Spleen (tissue), 11 donors: ENCODE measurements around the gene SOX5. TPM values are rescaled to one million over a fixed set of nuclear protein-coding genes. Genes with fewer than 3 reads are reported as not detected.

Experiments used
- DNase-seq: peaks from one replicate; pipeline ENCODE4 v3.0.0-alpha.2; 2020
- H3K27ac ChIP-seq, 8 donors: fragments of 200-600 bp; sonication (generic) in 7 of 8; 1 replicate in 4 of 8; 2 replicates in 4 of 8; pipeline versions ENCODE4 v1.5.0 to v1.8.0; 2016 to 2021; ENCODE audit warnings: inconsistent platforms in 4 of 8, mild to moderate bottlenecking in 4 of 8, moderate library complexity in 1 of 8
- H3K27me3 ChIP-seq, 7 donors: fragments of 200-600 bp; sonication (generic) in 6 of 7; replicated peaks in 1 of 7; 1 replicate in 4 of 7; 2 replicates in 3 of 7; pipeline versions ENCODE4 v1.5.0 to v1.8.0; 2016 to 2021; ENCODE audit warnings: inconsistent platforms in 3 of 7, mild to moderate bottlenecking in 1 of 7
- H3K36me3 ChIP-seq, 6 donors: fragments of 200-600 bp; sonication (generic) in 5 of 6; 1 replicate in 4 of 6; 2 replicates in 2 of 6; pipeline versions ENCODE4 v1.5.0 to v1.8.0; 2016 to 2021; ENCODE audit warnings: inconsistent platforms in 2 of 6
- H3K4me1 ChIP-seq, 6 donors: fragments of 200-600 bp; sonication (generic) in 5 of 6; 1 replicate in 3 of 6; 2 replicates in 3 of 6; pipeline versions ENCODE4 v1.5.0 to v1.8.0; 2016 to 2021; ENCODE audit warnings: inconsistent platforms in 3 of 6
- H3K4me3 ChIP-seq, 8 donors: fragments of 200-600 bp; sonication (generic) in 7 of 8; 1 replicate in 4 of 8; 2 replicates in 4 of 8; pipeline versions ENCODE4 v1.5.0 to v1.8.0; 2016 to 2021; ENCODE audit warnings: inconsistent platforms in 4 of 8, mild to moderate bottlenecking in 4 of 8, moderate library complexity in 2 of 8
- H3K9me3 ChIP-seq, 8 donors: fragments of 200-600 bp; sonication (generic) in 7 of 8; 1 replicate in 4 of 8; 2 replicates in 4 of 8; pipeline versions ENCODE4 v1.5.0 to v1.8.0; 2016 to 2021; ENCODE audit warnings: inconsistent platforms in 4 of 8
- CTCF ChIP-seq, 11 experiments: fragments of 200-600 bp in 7 of 11; fragments of 450-650 bp in 4 of 11; sonication (generic) in 4 of 11; IDR thresholded peaks in 8 of 11; conservative IDR thresholded peaks in 3 of 11; 1 replicate in 7 of 11; 2 replicates in 4 of 11; pipeline versions ENCODE4 v1.4.0 to v1.8.0; 2016 to 2021; ENCODE audit warnings: antibody characterized with exemption in 11 of 11, inconsistent platforms in 4 of 11, mild to moderate bottlenecking in 1 of 11
- POLR2A ChIP-seq, 3 donors: fragments of 450-650 bp; IDR thresholded peaks; one replicate each; pipeline ENCODE4 v1.5.1; 2017; ENCODE audit warnings: antibody characterized with exemption in 3 of 3, mild to moderate bottlenecking in 1 of 3
- POLR2AphosphoS5 ChIP-seq, 3 donors: sonication (generic); formaldehyde crosslinking; IDR thresholded peaks; one replicate each; pipeline ENCODE4 v1.5.1; 2017; ENCODE audit warnings: antibody characterized with exemption in 3 of 3
- WGBS, 5 donors: extraction: QIAGEN DNeasy Blood & Tissue Kit in 3 of 5; methylation state at CpG; one replicate each; pipeline versions ENCODE4 v1.1.5 to v1.1.7; 2013 to 2018; 5-methylcytosine and 5-hydroxymethylcytosine counted together
- intact Hi-C: fragments of 100-400 bp; cut with DNase I; formaldehyde crosslinking; loops from one replicate; pipeline ENCODE4 v1.15.0; 2023; ENCODE audit warnings: low total_unique reads
- polyA plus RNA-seq, 3 donors: library from polyadenylated mRNA; stranded (reverse); fragments of 200-250 nt; gene quantifications; one replicate each; pipeline ENCODE4 v1.2.1, GENCODE V29; 2013
- total RNA-seq, 7 donors: library from RNA; depleted of rRNA in 3 of 7; stranded (reverse); fragments of >200 nt in 3 of 7; fragmentation: NEBNext Ultra II Directional in 4 of 7; extraction: Animal tissue kit (Norgen Biotek cat#: 25700) in 4 of 7; gene quantifications; one replicate each; pipeline versions ENCODE4 v1.1.0 to v1.2.1, GENCODE V29; 2016 to 2021
- donor health status: healthy with polysubstance abuse.
- donor health status: DM: no; HTN: no; CAD: no; lungs with moderate emphysema.
- donor health status: DM: no; HTN: no; CAD: no.
- donor health status: Bipolar disorder and iron deficiency.
- donor health status: healthy.
- donor health status: DM: no; HTN: no; CAD: no.
- donor health status: DM: yes; HTN: yes; CAD: no.

SOX5 gene
- total and polyA plus RNA-seq, 10 donors, result 0.20 to 21.3 (median 8.7) TPM

GRCh38 chr12:23854598-23854997, 94.9 kb downstream of the SOX5 start:
- H3K4me1 ChIP-seq, result no peaks in the 10 kb centered on the region
- DNase-seq, result no peak
- H3K4me3 ChIP-seq, result no peak overlapping the region
- H3K9me3 ChIP-seq, result peaks cover 0 to 16% (median 11%) of the 10 kb centered on the region in 8 donors
- H3K27ac ChIP-seq, result no peak overlapping the region
- H3K27me3 ChIP-seq, result no peaks in the 10 kb centered on the region
- no peak for TF ChIP-seq CTCF (IDR thresholded peaks at IDR 0.05 in 8 of 11, conservative IDR thresholded peaks at IDR 0.05 in 3 of 11)
- TF ChIP-seq POLR2A (IDR thresholded peaks at IDR 0.05), result no peak
- no peak for TF ChIP-seq POLR2AphosphoS5 (IDR thresholded peaks at IDR 0.05)
- H3K36me3 ChIP-seq, result no peaks in the 10 kb centered on the region
- intact Hi-C loops, result no loop called here

GRCh38 chr12:23853640-23854039, 95.8 kb downstream of the SOX5 start:
- TF ChIP-seq POLR2A (IDR thresholded peaks at IDR 0.05) (no peak), CTCF (IDR thresholded peaks at IDR 0.05 in 8 of 11, conservative IDR thresholded peaks at IDR 0.05 in 3 of 11) (no peak), POLR2AphosphoS5 (IDR thresholded peaks at IDR 0.05) (no peak)
- DNase-seq, result no peak
- H3K36me3 ChIP-seq, result no peaks in the 10 kb centered on the region
- H3K4me3 ChIP-seq, result no peak overlapping the region
- 65 to 86% (median 79%) methylated on average over 3 of the region's 3 CpGs for WGBS, 5 donors
- peaks cover 0 to 6% (median 2%) of the 10 kb centered on the region in 8 donors for H3K9me3 ChIP-seq
- intact Hi-C loops, result no loop called here
- H3K4me1 ChIP-seq, result no peaks in the 10 kb centered on the region
- H3K27ac ChIP-seq, result no peak overlapping the region
- H3K27me3 ChIP-seq, result no peaks in the 10 kb centered on the region

- H3K27me3 ChIP-seq, result no peaks in the 10 kb centered on the region
- no peak overlapping the region for H3K27ac ChIP-seq
- 90 to 97% (median 94%) methylated on average over 2 of the region's 2 CpGs for WGBS, 5 donors
- intact Hi-C loops, result no loop called here
- no peaks in the 10 kb centered on the region for H3K9me3 ChIP-seq
- H3K4me1 ChIP-seq, result no peaks in the 10 kb centered on the region
- TF ChIP-seq POLR2AphosphoS5 (IDR thresholded peaks at IDR 0.05), result no peak
- no peak for TF ChIP-seq POLR2A (IDR thresholded peaks at IDR 0.05)
- no peak for TF ChIP-seq CTCF (IDR thresholded peaks at IDR 0.05 in 8 of 11, conservative IDR thresholded peaks at IDR 0.05 in 3 of 11)
- DNase-seq, result no peak
- H3K36me3 ChIP-seq, result no peaks in the 10 kb centered on the region
- H3K4me3 ChIP-seq, result no peak overlapping the region
Measured at GRCh38 chr12:23851602-23852001, 97.9 kb downstream of the SOX5 start.

GRCh38 chr12:23847857-23848256, 101.6 kb downstream of the SOX5 start:
- H3K9me3 ChIP-seq, result no peaks in the 10 kb centered on the region
- no peaks in the 10 kb centered on the region for H3K27me3 ChIP-seq
- H3K27ac ChIP-seq, result no peak overlapping the region
- TF ChIP-seq POLR2AphosphoS5 (IDR thresholded peaks at IDR 0.05), result no peak
- no peaks in the 10 kb centered on the region for H3K36me3 ChIP-seq
- H3K4me3 ChIP-seq, result no peak overlapping the region
- no peaks in the 10 kb centered on the region for H3K4me1 ChIP-seq
- intact Hi-C loops, result no loop called here
- DNase-seq, result no peak
- WGBS, 5 donors, result 91 to 97% (median 93%) methylated on average over 3 of the region's 3 CpGs

GRCh38 chr12:23843958-23844357, 105.5 kb downstream of the SOX5 start:
- no peak overlapping the region for H3K27ac ChIP-seq
- H3K4me1 ChIP-seq, result no peaks in the 10 kb centered on the region
- H3K4me3 ChIP-seq, result no peak overlapping the region
- WGBS, 5 donors, result 90 to 98% (median 92%) methylated on average over 4 of the region's 4 CpGs
- no peaks in the 10 kb centered on the region for H3K36me3 ChIP-seq
- no peaks in the 10 kb centered on the region for H3K9me3 ChIP-seq
- no peaks in the 10 kb centered on the region for H3K27me3 ChIP-seq
- no peak for DNase-seq
- intact Hi-C loops, result no loop called here
- no peak for TF ChIP-seq CTCF (IDR thresholded peaks at IDR 0.05 in 8 of 11, conservative IDR thresholded peaks at IDR 0.05 in 3 of 11)
- no peak for TF ChIP-seq POLR2AphosphoS5 (IDR thresholded peaks at IDR 0.05)
- TF ChIP-seq POLR2A (IDR thresholded peaks at IDR 0.05), result no peak
